Measurements from ENCODE around the gene TBPL1.

GRCh38 chr6:133916650-133917151 lies 36.3 kb upstream of the TBPL1 start:
- peak; percentile 78 to 85 (median 83) for TF ChIP-seq CTCF (IDR thresholded peaks at IDR 0.05)
- TF ChIP-seq EP300 (IDR thresholded peaks at IDR 0.05; ENCODE audit: low read depth), result no peak
- TF ChIP-seq POLR2AphosphoS5 (IDR thresholded peaks at IDR 0.05), result no peak

Measured in transverse colon (tissue), 4 donors.